Type B pancreatic cell (in vitro differentiated cells): ENCODE data around the gene FAM20C. TPM values are rescaled to one million over a fixed set of nuclear protein-coding genes. Genes with fewer than 3 reads are reported as not detected.
A peak's percentile ranks its signal among the peaks of the same experiment; 100 is the strongest.

Experiments used
- DNase-seq: peaks from one replicate; pipeline ENCODE4 v3.0.0; 2021; ENCODE audit warnings: mixed read lengths; ENCODE audit not compliant: unreplicated experiment; ENCODE audit errors: extremely low spot score
- H3K27ac Mint-ChIP-seq: 2 replicates; pipeline ENCODE4 v1.8.0; 2021; ENCODE audit warnings: mild to moderate bottlenecking, mixed read lengths
- H3K27me3 Mint-ChIP-seq: 2 replicates; pipeline ENCODE4 v1.8.0; 2021; ENCODE audit warnings: mixed read lengths
- H3K36me3 Mint-ChIP-seq: 2 replicates; pipeline ENCODE4 v1.8.0; 2021; ENCODE audit warnings: mixed read lengths
- H3K4me1 Mint-ChIP-seq: one replicate; pipeline ENCODE4 v1.8.0; 2021; ENCODE audit warnings: mixed read lengths; ENCODE audit not compliant: unreplicated experiment
- H3K4me3 Mint-ChIP-seq: 2 replicates; pipeline ENCODE4 v1.8.0; 2021; ENCODE audit warnings: mild to moderate bottlenecking, mixed read lengths
- H3K9me3 Mint-ChIP-seq: 2 replicates; pipeline ENCODE4 v1.8.0; 2021; ENCODE audit warnings: mixed read lengths
- total RNA-seq: library from RNA; stranded (reverse); gene quantifications from 2 replicates; pipeline ENCODE4 v1.2.1, GENCODE V29; 2021; ENCODE audit warnings: low replicate concordance
- TF ChIP-seq, protein P1 (sequence below): fragments of 200-600 bp; sonication (generic); conservative IDR thresholded peaks from 2 replicates; pipeline ENCODE4 v1.5.0; 2021; ENCODE audit warnings: antibody characterized with exemption, mild to moderate bottlenecking

Gene FAM20C
- total RNA-seq, 1 donor from 2014 or later = 18.1 TPM

- TF ChIP-seq, protein P1, sequence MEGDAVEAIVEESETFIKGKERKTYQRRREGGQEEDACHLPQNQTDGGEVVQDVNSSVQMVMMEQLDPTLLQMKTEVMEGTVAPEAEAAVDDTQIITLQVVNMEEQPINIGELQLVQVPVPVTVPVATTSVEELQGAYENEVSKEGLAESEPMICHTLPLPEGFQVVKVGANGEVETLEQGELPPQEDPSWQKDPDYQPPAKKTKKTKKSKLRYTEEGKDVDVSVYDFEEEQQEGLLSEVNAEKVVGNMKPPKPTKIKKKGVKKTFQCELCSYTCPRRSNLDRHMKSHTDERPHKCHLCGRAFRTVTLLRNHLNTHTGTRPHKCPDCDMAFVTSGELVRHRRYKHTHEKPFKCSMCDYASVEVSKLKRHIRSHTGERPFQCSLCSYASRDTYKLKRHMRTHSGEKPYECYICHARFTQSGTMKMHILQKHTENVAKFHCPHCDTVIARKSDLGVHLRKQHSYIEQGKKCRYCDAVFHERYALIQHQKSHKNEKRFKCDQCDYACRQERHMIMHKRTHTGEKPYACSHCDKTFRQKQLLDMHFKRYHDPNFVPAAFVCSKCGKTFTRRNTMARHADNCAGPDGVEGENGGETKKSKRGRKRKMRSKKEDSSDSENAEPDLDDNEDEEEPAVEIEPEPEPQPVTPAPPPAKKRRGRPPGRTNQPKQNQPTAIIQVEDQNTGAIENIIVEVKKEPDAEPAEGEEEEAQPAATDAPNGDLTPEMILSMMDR = no peak
- H3K36me3 Mint-ChIP-seq = peaks cover 13% of the 10 kb centered on the region
- H3K9me3 Mint-ChIP-seq = no peaks in the 10 kb centered on the region
- peak overlapping the region; percentile 85 for H3K4me3 Mint-ChIP-seq
- H3K27ac Mint-ChIP-seq = peak overlapping the region; percentile 17
- H3K27me3 Mint-ChIP-seq = peaks cover 13% of the 10 kb centered on the region
- peaks cover 40% of the 10 kb centered on the region for H3K4me1 Mint-ChIP-seq
- no peak for DNase-seq
Observed at GRCh38 chr7:195010-195829, 2.8 kb downstream of the FAM20C start.

GRCh38 chr7:195830-196128 is 3.4 kb downstream of the FAM20C start:
- H3K4me1 Mint-ChIP-seq = peaks cover 40% of the 10 kb centered on the region
- H3K27ac Mint-ChIP-seq = peak overlapping the region; percentile 17
- H3K27me3 Mint-ChIP-seq = peaks cover 12% of the 10 kb centered on the region
- no peak for DNase-seq
- H3K4me3 Mint-ChIP-seq = peak overlapping the region; percentile 65
- peaks cover 13% of the 10 kb centered on the region for H3K36me3 Mint-ChIP-seq
- H3K9me3 Mint-ChIP-seq = no peaks in the 10 kb centered on the region
- TF ChIP-seq, protein P1 = no peak

DNA sequence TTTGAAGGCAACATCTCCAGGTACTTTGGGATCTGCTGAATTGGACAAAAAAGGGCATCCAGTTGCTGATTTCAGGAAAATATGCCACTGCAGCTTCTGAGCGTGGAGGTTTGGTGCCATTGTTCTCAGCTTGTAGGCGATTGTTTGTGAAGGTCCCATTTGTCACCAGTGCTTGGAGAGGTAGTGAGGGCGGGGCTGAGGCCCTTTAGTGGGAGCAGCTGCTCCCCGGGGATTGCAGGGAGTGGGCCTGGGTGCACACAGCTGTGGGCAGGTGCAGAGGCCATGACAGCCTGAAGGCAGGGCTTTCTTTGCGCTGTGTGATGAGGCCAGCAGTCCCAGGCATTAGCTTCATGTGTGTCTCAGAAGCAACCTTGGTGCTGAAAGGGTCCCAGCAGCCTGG is 3.9 kb downstream of the FAM20C start:
- TF ChIP-seq, protein P1 = no peak
- no peak overlapping the region for H3K4me3 Mint-ChIP-seq

DNA sequence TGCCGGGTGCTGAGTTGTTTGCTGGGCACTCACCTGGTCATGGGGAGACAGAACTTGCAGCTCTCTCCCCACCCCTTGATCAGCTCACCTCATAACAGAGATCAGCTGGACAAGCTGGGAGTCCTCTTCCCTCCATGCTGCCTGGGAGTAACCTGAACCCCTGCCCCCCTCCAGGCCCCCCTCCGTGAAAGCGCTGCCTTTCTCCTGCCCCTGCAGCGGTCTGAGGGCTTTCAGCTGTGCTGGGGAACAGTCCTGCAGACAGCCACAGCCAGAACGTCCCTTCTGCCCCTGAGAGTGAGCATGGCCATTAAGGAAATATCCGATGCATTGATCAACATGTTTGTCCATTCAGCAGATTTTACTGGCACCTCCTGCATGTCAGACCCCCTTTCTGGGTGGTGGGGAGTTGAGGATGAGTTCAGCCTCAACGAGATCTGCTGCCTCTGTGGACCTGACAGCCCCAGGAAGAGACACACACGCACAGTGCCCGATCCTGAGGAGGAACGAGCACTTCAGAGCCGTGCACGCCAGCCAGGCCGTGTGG is 4.5 kb downstream of the FAM20C start:
- Mint-ChIP-seq H3K4me1 (peaks cover 36% of the 10 kb centered on the region), H3K27ac (no peak overlapping the region), H3K36me3 (peaks cover 13% of the 10 kb centered on the region), H3K4me3 (no peak overlapping the region), H3K27me3 (peaks cover 6% of the 10 kb centered on the region), H3K9me3 (no peaks in the 10 kb centered on the region)
- TF ChIP-seq, protein P1 = no peak
- DNase-seq = no peak

More for the DNA sequence above, 3.9 kb downstream of the FAM20C start:
- Mint-ChIP-seq H3K27me3 (peaks cover 9% of the 10 kb centered on the region), H3K9me3 (no peaks in the 10 kb centered on the region), H3K27ac (peak overlapping the region; percentile 17), H3K36me3 (peaks cover 13% of the 10 kb centered on the region), H3K4me1 (peaks cover 40% of the 10 kb centered on the region)
- DNase-seq = no peak

GRCh38 chr7:197413-198335 is 5.3 kb downstream of the FAM20C start:
- TF ChIP-seq, protein P1 = no peak
- no peak overlapping the region for H3K27ac Mint-ChIP-seq
- no peak for DNase-seq
- H3K36me3 Mint-ChIP-seq = peaks cover 13% of the 10 kb centered on the region
- H3K27me3 Mint-ChIP-seq = peaks cover 6% of the 10 kb centered on the region
- no peak overlapping the region for H3K4me3 Mint-ChIP-seq
- H3K9me3 Mint-ChIP-seq = no peaks in the 10 kb centered on the region
- peaks cover 36% of the 10 kb centered on the region for H3K4me1 Mint-ChIP-seq
